Inferior parietal cortex (tissue), 1 donor: ENCODE measurements around the gene PELI2.

Experiments used
- DNase-seq: peaks from one replicate; pipeline ENCODE4 v3.0.0-alpha.2; 2016; ENCODE audit errors: extremely low spot score

The PELI2 gene

GRCh38 chr14:56119201-56119981, 1.2 kb downstream of the PELI2 start:
- no peak for DNase-seq

- DNase-seq = no peak
These were observed 2.0 kb downstream of the PELI2 start for GRCh38 chr14:56120091-56120691.

GRCh38 chr14:56121816-56122215, 3.6 kb downstream of the PELI2 start:
- no peak for DNase-seq

- no peak for DNase-seq
These were observed 4.1 kb downstream of the PELI2 start for GRCh38 chr14:56122301-56122700.

- DNase-seq = no peak
These were observed 6.1 kb downstream of the PELI2 start for GRCh38 chr14:56124327-56124726.

GRCh38 chr14:56125772-56126636, 7.8 kb downstream of the PELI2 start:
- DNase-seq = no peak

- no peak for DNase-seq
These were observed 8.4 kb downstream of the PELI2 start for GRCh38 chr14:56126637-56126913.

GRCh38 chr14:56127156-56127555, 8.9 kb downstream of the PELI2 start:
- DNase-seq = no peak

- DNase-seq = no peak
These were observed 10.9 kb downstream of the PELI2 start for GRCh38 chr14:56129092-56129491.

- DNase-seq = no peak
These were observed 11.7 kb downstream of the PELI2 start for GRCh38 chr14:56129933-56130332.

GRCh38 chr14:56131004-56131864, 13.0 kb downstream of the PELI2 start:
- no peak for DNase-seq

GRCh38 chr14:56131865-56132833, 13.9 kb downstream of the PELI2 start:
- DNase-seq = no peak

GRCh38 chr14:56133547-56133946, 15.3 kb downstream of the PELI2 start:
- DNase-seq = no peak

GRCh38 chr14:56135001-56135400, 16.8 kb downstream of the PELI2 start:
- no peak for DNase-seq

GRCh38 chr14:56135668-56136067, 17.5 kb downstream of the PELI2 start:
- no peak for DNase-seq

GRCh38 chr14:56136571-56137452, 18.6 kb downstream of the PELI2 start:
- DNase-seq = no peak

- no peak for DNase-seq
These were observed 19.2 kb downstream of the PELI2 start for GRCh38 chr14:56137453-56137807.

GRCh38 chr14:56137849-56138248, 19.6 kb downstream of the PELI2 start:
- no peak for DNase-seq

GRCh38 chr14:56138928-56139327, 20.7 kb downstream of the PELI2 start:
- no peak for DNase-seq

- DNase-seq = no peak
These were observed 24.1 kb downstream of the PELI2 start for GRCh38 chr14:56142314-56142713.
